Neural crest cell (in vitro differentiated cells): ENCODE results near the gene ZNF277. TPM values are rescaled to one million over a fixed set of nuclear protein-coding genes. Genes with fewer than 3 reads are reported as not detected.
"Not testable (repeated sequence)": the region's sequence is repeated elsewhere in the genome, so short reads cannot be mapped to it uniquely, and the experiment has no call there.

Experiments used
- DNase-seq: peaks from one replicate; pipeline ENCODE4 v3.0.0; 2021; ENCODE audit warnings: low read depth, mixed read lengths, low spot score
- H3K27ac Mint-ChIP-seq: one replicate; pipeline ENCODE4 v1.8.0; 2021; ENCODE audit warnings: mild to moderate bottlenecking, mixed read lengths; ENCODE audit not compliant: unreplicated experiment
- H3K27me3 Mint-ChIP-seq: 2 replicates; pipeline ENCODE4 v1.8.0; 2021; ENCODE audit warnings: low read depth, mild to moderate bottlenecking, mixed read lengths
- H3K36me3 Mint-ChIP-seq: 2 replicates; pipeline ENCODE4 v1.8.0; 2021; ENCODE audit warnings: low read depth, mild to moderate bottlenecking, mixed read lengths
- H3K4me1 Mint-ChIP-seq: 2 replicates; pipeline ENCODE4 v1.8.0; 2021; ENCODE audit warnings: mixed read lengths
- H3K4me3 Mint-ChIP-seq: one replicate; pipeline ENCODE4 v1.8.0; 2021; ENCODE audit warnings: mild to moderate bottlenecking, mixed read lengths
- H3K9me3 Mint-ChIP-seq: 2 replicates; pipeline ENCODE4 v1.8.0; 2021; ENCODE audit warnings: mixed read lengths
- total RNA-seq: library from RNA; stranded (reverse); gene quantifications from 2 replicates; pipeline ENCODE4 v1.2.1, GENCODE V29; 2021
- TF ChIP-seq, protein P1 (sequence below): fragments of 200-600 bp; sonication (generic); conservative IDR thresholded peaks from 2 replicates; pipeline ENCODE4 v1.5.0; 2021; ENCODE audit warnings: antibody characterized with exemption, mild to moderate bottlenecking

Gene ZNF277
- total RNA-seq, 1 donor from 2014 or later, result 20.2 TPM

DNA sequence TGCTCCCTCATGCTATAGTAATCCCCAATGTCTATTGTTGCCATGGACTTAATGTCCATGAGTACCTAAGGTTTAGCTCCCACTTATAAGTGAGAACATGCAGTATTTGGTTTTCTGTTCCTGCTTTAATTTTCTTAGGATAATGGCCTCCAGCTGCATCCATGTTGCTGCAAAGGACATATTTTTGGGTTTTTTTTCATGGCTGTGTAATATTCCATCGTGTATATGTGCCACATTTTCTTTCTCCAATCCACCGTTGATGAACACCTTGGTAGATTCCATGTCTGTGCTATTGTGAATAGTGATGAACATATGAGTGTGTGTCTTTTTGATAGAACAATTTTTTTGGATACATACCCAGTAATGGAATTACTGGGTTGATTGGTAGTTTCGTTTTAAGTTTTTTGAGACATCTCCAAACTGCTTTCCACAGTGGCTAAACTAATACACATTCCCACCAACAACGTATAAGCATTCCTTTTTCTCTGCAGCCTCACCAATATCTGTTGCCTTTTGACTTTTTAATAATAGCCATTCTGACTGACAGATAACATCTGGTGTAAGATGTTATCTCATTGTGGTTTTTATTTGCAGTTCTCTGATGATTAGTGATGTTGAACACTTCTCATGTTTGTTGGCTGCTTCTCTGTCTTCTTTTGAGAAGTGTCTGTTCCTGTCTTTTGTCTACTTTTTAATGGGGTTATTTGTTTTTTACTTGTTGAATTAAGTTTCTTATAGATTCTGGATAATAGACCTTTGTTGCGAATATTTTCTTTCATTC lies 175.0 kb downstream of the ZNF277 start:
- TF ChIP-seq, protein P1, sequence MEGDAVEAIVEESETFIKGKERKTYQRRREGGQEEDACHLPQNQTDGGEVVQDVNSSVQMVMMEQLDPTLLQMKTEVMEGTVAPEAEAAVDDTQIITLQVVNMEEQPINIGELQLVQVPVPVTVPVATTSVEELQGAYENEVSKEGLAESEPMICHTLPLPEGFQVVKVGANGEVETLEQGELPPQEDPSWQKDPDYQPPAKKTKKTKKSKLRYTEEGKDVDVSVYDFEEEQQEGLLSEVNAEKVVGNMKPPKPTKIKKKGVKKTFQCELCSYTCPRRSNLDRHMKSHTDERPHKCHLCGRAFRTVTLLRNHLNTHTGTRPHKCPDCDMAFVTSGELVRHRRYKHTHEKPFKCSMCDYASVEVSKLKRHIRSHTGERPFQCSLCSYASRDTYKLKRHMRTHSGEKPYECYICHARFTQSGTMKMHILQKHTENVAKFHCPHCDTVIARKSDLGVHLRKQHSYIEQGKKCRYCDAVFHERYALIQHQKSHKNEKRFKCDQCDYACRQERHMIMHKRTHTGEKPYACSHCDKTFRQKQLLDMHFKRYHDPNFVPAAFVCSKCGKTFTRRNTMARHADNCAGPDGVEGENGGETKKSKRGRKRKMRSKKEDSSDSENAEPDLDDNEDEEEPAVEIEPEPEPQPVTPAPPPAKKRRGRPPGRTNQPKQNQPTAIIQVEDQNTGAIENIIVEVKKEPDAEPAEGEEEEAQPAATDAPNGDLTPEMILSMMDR, result no peak
- H3K27me3 Mint-ChIP-seq, result no peaks in the 10 kb centered on the region
- no peaks in the 10 kb centered on the region for H3K4me1 Mint-ChIP-seq
- H3K27ac Mint-ChIP-seq, result no peak overlapping the region
- H3K9me3 Mint-ChIP-seq, result no peaks in the 10 kb centered on the region
- DNase-seq, result no peak
- H3K36me3 Mint-ChIP-seq, result no peaks in the 10 kb centered on the region
- H3K4me3 Mint-ChIP-seq, result no peak overlapping the region

DNA sequence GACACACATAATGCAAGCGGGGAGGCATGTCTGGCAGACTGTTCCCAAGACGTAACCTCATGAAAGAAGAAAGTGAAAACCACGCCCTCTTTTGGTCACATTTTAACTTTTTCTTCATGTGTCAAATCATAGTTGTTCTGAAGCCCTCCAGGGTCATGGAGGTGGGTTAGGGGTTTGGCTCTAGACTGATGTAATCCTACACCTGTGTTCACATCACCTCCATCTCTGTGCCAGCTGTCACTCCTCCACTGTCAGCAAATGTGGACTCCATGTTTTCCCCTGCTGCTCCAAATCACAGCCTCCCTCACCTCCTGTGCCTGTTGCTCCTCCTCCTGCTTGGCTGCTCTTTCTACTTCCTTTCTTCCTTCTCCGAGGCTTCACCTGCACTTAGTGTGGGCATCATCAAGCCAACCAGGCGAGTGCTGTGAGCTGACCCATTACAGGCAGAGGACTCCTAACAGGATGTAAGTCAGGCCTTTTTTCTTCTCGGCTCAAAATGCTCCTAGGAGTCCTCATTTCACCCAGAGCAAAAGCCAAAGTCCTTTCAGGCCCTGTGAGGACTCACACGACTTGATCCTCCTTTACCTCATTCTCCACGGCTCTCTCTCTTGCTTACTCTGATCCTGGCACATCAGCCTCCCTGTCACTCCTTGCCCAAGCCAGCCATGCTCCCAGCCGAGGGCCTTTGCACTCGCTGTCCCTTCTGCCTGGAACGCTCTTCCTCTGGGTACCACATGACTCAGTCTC lies 177.3 kb downstream of the ZNF277 start:
- H3K27ac Mint-ChIP-seq, result peak overlapping the region; percentile 13
- no peaks in the 10 kb centered on the region for H3K27me3 Mint-ChIP-seq
- TF ChIP-seq, protein P1, result no peak
- no peak overlapping the region for H3K4me3 Mint-ChIP-seq
- H3K36me3 Mint-ChIP-seq, result no peaks in the 10 kb centered on the region
- H3K9me3 Mint-ChIP-seq, result no peaks in the 10 kb centered on the region
- DNase-seq, result no peak
- no peaks in the 10 kb centered on the region for H3K4me1 Mint-ChIP-seq

DNA sequence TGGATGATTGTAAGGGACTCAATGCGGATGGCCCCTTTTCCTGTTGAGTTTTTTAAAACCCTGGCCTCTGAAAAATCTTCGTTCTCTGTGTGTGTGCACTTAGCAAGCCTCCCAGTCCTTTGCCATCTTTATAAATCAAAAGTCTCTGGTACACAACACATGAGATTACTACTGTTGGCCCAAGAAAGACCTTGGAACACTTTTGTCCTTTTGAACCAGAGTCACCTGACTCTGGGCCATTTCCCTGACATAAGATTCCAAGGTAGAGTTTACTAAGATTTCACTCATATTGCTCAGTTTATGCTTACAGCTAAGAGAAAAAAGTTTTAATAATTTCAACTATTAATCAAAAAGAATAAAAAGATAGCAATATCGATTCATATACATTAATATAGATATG lies 179.0 kb downstream of the ZNF277 start:
- Mint-ChIP-seq H3K27me3 (no peaks in the 10 kb centered on the region), H3K4me3 (no peak overlapping the region)

DNA sequence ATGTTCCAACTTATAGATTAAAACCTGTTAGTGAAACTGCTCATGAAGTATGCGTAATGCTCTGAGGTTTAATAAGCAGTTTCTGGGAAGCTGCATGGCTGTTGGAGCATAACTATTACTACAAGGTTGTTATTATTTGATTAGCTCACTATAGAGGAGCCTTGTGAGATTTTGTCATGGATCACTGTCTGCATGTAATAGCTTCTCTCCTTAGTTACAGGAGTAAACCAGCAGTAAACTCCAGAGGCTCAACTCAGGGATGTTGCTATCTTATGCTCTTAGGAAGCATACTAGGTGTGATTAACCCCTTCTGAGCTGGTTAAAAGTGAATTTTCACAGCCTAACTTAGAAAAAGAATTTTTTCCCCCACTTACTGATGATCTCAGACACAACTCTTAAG lies 180.1 kb downstream of the ZNF277 start:
- TF ChIP-seq, protein P1, result no peak
- Mint-ChIP-seq H3K36me3 (no peaks in the 10 kb centered on the region), H3K27ac (no peak overlapping the region), H3K4me3 (no peak overlapping the region), H3K4me1 (no peaks in the 10 kb centered on the region), H3K9me3 (no peaks in the 10 kb centered on the region), H3K27me3 (no peaks in the 10 kb centered on the region)
- no peak for DNase-seq

More for the DNA sequence above, 179.0 kb downstream of the ZNF277 start:
- H3K27ac Mint-ChIP-seq, result no peak overlapping the region
- TF ChIP-seq, protein P1, result no peak
- no peaks in the 10 kb centered on the region for H3K36me3 Mint-ChIP-seq
- no peaks in the 10 kb centered on the region for H3K9me3 Mint-ChIP-seq
- DNase-seq, result no peak
- H3K4me1 Mint-ChIP-seq, result no peaks in the 10 kb centered on the region

DNA sequence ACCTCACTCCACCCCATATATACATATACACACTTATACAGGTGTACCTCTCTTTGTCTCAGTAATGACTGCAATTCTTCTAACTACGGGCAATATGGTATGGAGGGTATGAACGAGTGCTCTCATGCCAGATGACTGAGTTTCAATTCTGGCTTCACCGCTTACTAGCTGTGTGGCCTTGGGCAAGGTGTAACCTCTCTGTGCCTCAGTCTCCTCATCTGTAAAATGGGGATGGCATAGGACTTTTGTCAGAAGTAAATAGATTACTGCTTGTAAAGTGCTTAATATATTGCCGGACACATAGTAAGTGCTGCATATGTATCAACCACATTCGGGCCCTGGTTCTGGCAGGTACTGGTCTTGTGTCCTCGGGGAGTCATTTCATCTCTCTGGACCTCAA lies 183.7 kb downstream of the ZNF277 start:
- Mint-ChIP-seq H3K4me1 (peaks cover 8% of the 10 kb centered on the region), H3K27me3 (no peaks in the 10 kb centered on the region), H3K9me3 (no peaks in the 10 kb centered on the region), H3K27ac (no peak overlapping the region), H3K4me3 (peak overlapping the region; percentile 66), H3K36me3 (no peaks in the 10 kb centered on the region)
- TF ChIP-seq, protein P1, result no peak
- no peak for DNase-seq

DNA sequence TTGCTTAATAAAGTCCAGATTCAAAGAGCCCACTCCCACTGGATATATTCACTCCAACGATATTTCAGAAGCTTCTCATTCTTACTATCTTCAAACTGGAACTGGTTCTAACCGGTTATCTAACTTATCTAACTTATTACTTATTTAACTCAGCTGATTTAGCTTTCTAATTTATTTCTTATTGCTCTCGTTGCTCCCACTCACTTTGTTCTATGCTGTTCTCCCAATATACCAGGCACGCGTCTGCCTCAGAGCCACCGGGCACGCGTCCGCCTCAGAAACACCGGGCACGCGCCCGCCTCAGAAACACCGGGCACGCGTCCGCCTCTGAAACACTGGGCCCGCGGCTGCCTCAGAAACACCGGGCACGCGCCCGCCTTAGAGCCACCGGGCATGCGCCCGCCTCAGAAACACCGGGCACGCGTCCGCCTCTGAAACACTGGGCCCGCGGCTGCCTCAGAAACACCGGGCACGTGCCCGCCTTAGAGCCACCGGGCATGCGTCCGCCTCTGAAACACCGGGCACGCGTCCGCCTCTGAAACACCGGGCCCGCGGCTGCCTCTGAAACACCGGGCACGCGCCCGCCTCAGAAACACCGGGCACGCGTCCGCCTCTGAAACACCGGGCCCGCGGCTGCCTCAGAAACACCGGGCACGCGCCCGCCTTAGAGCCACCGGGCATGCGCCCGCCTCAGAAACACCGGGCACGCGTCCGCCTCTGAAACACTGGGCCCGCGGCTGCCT lies 184.8 kb downstream of the ZNF277 start:
- peak overlapping the region; percentile 58 for H3K4me3 Mint-ChIP-seq
- not testable (repeated sequence) for H3K27me3 Mint-ChIP-seq, H3K36me3 Mint-ChIP-seq, H3K27ac Mint-ChIP-seq, H3K9me3 Mint-ChIP-seq, H3K4me1 Mint-ChIP-seq
- peak; percentile 23 for DNase-seq

DNA sequence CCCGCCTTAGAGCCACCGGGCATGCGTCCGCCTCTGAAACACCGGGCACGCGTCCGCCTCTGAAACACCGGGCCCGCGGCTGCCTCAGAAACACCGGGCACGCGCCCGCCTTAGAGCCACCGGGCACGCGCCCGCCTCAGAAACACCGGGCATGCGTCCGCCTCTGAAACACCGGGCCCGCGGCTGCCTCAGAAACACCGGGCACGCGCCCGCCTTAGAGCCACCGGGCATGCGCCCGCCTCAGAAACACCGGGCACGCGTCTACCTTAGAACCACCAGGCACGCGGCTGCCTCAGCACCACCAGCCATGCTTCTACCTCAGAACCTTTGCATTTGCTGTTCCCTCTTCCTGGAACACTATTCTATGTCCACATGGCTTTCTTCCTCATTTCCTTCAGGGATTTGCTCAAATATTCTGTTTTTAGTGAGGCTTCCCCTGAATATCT lies 185.4 kb downstream of the ZNF277 start:
- not testable (repeated sequence) for H3K36me3 Mint-ChIP-seq, H3K9me3 Mint-ChIP-seq, H3K27me3 Mint-ChIP-seq, H3K4me1 Mint-ChIP-seq
- H3K27ac Mint-ChIP-seq, result peak overlapping the region; percentile 69
- H3K4me3 Mint-ChIP-seq, result peak overlapping the region; percentile 87
- DNase-seq, result peak; percentile 51
